BE2C (cell line): ENCODE results near the gene HOXD8.
A peak's percentile ranks its signal among the peaks of the same experiment; 100 is the strongest.

ENCODE experiments used
- DNase-seq: peaks from one replicate; pipeline ENCODE4 v3.0.0-alpha.2; 2020
- H3K27me3 ChIP-seq: fragments of 250-450 bp; sonication (Bioruptor Pico); 2 replicates; pipeline ENCODE4 v1.5.1; 2020; ENCODE audit warnings: mild to moderate bottlenecking
- H3K36me3 ChIP-seq: fragments of 250-450 bp; sonication (Bioruptor Pico); 2 replicates; pipeline ENCODE4 v1.5.1; 2020; ENCODE audit warnings: mild to moderate bottlenecking
- H3K4me1 ChIP-seq: fragments of 250-450 bp; sonication (Bioruptor Pico); 2 replicates; pipeline ENCODE4 v1.5.1; 2020
- H3K4me3 ChIP-seq: 2 replicates; pipeline ENCODE4 v1.5.1; 2011; ENCODE audit warnings: low read depth, low read length
- H3K9me3 ChIP-seq: fragments of 250-450 bp; sonication (Bioruptor Pico); 2 replicates; pipeline ENCODE4 v1.5.1; 2020
- CTCF ChIP-seq: IDR thresholded peaks from 2 replicates; pipeline ENCODE4 v1.5.1; 2012; ENCODE audit warnings: mild to moderate bottlenecking, low read depth, low read length

The HOXD8 gene

DNA sequence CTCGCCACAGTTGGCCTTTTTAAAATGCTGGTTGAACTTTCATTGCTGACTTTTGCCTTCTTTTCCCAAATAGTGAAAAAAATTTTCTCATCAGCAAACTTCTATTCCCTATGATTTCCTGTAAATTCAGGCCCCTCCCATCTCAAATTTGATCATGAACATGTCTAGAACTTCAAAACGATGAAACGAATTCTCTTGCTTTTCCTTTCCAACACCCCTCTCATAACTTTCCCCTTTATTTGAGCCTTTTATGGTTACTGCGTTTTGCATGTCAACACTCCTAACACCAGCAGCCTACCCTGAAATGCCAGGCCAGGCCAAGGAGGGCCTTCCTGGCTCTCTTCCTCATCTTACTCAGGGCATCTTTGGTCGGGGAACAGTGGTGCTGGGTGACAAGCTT is 38.6 kb upstream of the HOXD8 start:
- TF ChIP-seq CTCF, result no peak
- no peaks in the 10 kb centered on the region for H3K9me3 ChIP-seq
- H3K4me3 ChIP-seq, result no peak overlapping the region
- peaks cover 3% of the 10 kb centered on the region; the same call in 1 of the 2 replicates for H3K4me1 ChIP-seq
- peaks cover 96% of the 10 kb centered on the region for H3K27me3 ChIP-seq
- no peak for DNase-seq
- H3K36me3 ChIP-seq, result no peaks in the 10 kb centered on the region

DNA sequence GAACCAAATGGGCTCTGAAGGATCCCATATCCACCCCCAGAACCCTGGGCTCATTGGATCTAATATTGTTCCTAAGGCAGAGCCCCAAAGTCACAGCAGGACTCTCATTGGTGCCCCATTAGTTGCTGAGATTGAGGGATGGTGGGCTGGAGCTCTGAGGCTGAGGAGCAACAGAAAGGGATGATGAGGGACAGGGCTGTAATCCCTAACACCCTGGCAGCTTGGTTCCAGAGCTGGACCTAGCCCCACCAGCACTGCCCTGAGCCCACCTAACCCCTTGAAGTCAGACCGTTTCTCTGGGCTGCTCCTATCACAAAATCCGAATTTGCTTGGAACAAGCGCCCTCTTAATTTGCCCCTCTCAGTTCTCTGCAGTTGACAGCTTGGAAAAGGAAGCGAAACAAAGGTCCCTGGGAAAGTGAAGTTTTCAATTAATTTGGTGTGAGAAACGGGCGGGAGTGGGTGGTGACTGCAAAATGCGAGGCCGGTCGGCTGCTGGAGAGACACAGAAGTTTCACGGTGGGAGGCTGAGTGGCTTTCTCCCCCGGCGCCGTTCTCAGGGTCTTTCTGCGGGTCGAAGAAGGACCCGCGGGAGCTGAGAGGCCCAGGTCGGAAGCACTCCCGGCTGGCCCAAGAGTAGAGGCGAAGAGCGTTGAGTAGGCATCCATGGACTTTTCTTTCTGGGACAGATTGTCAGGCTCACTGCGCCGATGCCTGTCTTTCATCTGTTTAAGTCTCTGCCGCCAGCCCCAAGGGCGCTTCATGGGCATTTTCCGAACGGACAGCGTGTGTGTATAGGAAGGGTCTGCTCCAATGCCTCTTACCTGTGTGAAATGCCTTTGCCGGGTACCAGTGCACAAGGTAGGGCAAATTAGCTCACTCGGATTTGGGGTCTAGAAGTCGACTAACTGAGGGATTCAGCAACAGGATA is 37.9 kb upstream of the HOXD8 start:
- H3K9me3 ChIP-seq, result no peaks in the 10 kb centered on the region
- no peaks in the 10 kb centered on the region for H3K36me3 ChIP-seq
- peak overlapping the region; percentile 24 for H3K4me3 ChIP-seq
- TF ChIP-seq CTCF, result no peak
- H3K27me3 ChIP-seq, result peaks cover 96% of the 10 kb centered on the region
- DNase-seq, result no peak
- H3K4me1 ChIP-seq, result peaks cover 3% of the 10 kb centered on the region; the same call in 1 of the 2 replicates

GRCh38 chr2:176092270-176093144 is 37.0 kb upstream of the HOXD8 start, which contains the start of gene HOXD13:
Gene HOXD13 (plus strand): TSS chr2:176092721. CDS start chr2:176092891, 170 bp downstream.
- Histone ChIP-seq H3K4me3 (peak within 1 kb of the TSS; percentile 45), H3K27me3 (peaks cover 96% of the 10 kb centered on the region), H3K9me3 (no peaks in the 10 kb centered on the region), H3K4me1 (peaks cover 3% of the 10 kb centered on the region; the same call in 1 of the 2 replicates), H3K36me3 (no peaks in the 10 kb centered on the region)
- no peak for TF ChIP-seq CTCF
- peak; percentile 47 for DNase-seq

DNA sequence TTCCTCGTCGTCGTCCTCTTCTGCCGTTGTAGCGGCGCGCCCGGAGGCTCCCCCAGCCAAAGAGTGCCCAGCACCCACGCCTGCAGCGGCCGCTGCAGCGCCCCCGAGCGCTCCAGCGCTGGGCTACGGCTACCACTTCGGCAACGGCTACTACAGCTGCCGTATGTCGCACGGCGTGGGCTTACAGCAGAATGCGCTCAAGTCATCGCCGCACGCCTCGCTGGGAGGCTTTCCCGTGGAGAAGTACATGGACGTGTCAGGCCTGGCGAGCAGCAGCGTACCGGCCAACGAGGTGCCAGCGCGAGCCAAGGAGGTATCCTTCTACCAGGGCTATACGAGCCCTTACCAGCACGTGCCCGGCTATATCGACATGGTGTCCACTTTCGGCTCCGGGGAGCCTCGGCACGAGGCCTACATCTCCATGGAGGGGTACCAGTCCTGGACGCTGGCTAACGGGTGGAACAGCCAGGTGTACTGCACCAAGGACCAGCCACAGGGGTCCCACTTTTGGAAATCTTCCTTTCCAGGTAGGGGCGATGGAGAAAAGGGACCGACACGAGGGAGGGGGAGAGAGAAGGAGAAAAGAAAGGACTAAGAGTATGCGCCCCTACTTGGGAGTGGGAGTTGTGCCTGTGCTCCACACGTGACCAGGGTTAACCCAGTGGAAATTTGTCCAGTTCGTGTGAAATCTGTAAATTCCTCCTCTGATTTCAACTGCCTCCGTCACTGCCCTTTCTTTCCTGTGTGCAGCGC is 36.2 kb upstream of the HOXD8 start:
- Histone ChIP-seq H3K9me3 (no peaks in the 10 kb centered on the region), H3K4me1 (peaks cover 3% of the 10 kb centered on the region; the same call in 1 of the 2 replicates), H3K4me3 (peak overlapping the region; percentile 45), H3K27me3 (peaks cover 96% of the 10 kb centered on the region), H3K36me3 (no peaks in the 10 kb centered on the region)
- DNase-seq, result no peak
- 0 out of 2 replicates have a peak, but pooled peaks have one; percentile 15 for TF ChIP-seq CTCF

GRCh38 chr2:176093898-176094249 is 35.6 kb upstream of the HOXD8 start:
- DNase-seq, result no peak
- peak overlapping the region; percentile 45 for H3K4me3 ChIP-seq
- H3K4me1 ChIP-seq, result peaks cover 3% of the 10 kb centered on the region; the same call in 1 of the 2 replicates
- TF ChIP-seq CTCF, result no peak
- H3K36me3 ChIP-seq, result no peaks in the 10 kb centered on the region
- no peaks in the 10 kb centered on the region for H3K9me3 ChIP-seq
- peaks cover 96% of the 10 kb centered on the region for H3K27me3 ChIP-seq
